GM12878 (cell line): ENCODE data around the gene LCT. TPM values are rescaled to one million over a fixed set of nuclear protein-coding genes. Genes with fewer than 3 reads are reported as not detected.

ENCODE experiments used
- ATAC-seq: fragments of 200-7000 bp; cut with Tn5 transposase; 3 replicates; pipeline ENCODE4 v1.9.1; 2020; ENCODE audit warnings: mild to moderate bottlenecking, moderate library complexity
- BruUV-seq: library from RNA; stranded (reverse); fragments of 400-500 nt; replicated peaks from 2 replicates; lab custom pipeline; 2021; lab: Mats Ljungman, UMichigan
- CTCF ChIA-PET: fragments of 300-600 bp; sonication (Branson Sonifier 250); formaldehyde crosslinking; extraction: SDS; loops from one replicate; lab custom pipeline; 2021; ENCODE audit warnings: inconsistent platforms; lab: Yijun Ruan, JAX
- POLR2A ChIA-PET: fragments of 350-600 bp; formaldehyde crosslinking; extraction: SDS; loops from one replicate; lab custom pipeline; 2021; ENCODE audit warnings: inconsistent platforms; lab: Charles Lee
- RAD21 ChIA-PET: fragments of 300-600 bp; sonication (Branson Sonifier 250); formaldehyde crosslinking; loops from one replicate; lab custom pipeline; 2023; ENCODE audit warnings: antibody characterized with exemption; ENCODE audit not compliant: unreplicated experiment; lab: Charles Lee
- SMC1A ChIA-PET: fragments of 300-600 bp; sonication (Branson Sonifier 250); formaldehyde crosslinking; loops from one replicate; lab custom pipeline; 2023; ENCODE audit not compliant: unreplicated experiment, uncharacterized antibody; lab: Charles Lee
- DNase-seq: peaks from one replicate; pipeline ENCODE4 v3.0.0-alpha.2; 2011; ENCODE audit warnings: low read depth, low spot score
- FAIRE-seq: peaks from 3 replicates; lab custom pipeline; 2011; peaks lifted over from hg19 to GRCh38; lab: Jason Lieb, UNC
- H2AFZ ChIP-seq: 2 replicates; pipeline ENCODE4 v1.6.0; 2011; ENCODE audit warnings: low read depth, low read length, control low read depth; ENCODE audit not compliant: control insufficient read depth
- H3K27ac ChIP-seq: 2 replicates; pipeline ENCODE4 v1.5.1; 2011; ENCODE audit warnings: control low read depth; ENCODE audit not compliant: control insufficient read depth, insufficient read depth
- H3K27me3 ChIP-seq, 2 experiments: replicated peaks in 1 of 2; 2 replicates each; pipeline versions ENCODE4 v1.6.0 to v1.6.1; 2011; ENCODE audit warnings: low read length in 1 of 2; ENCODE audit not compliant: control insufficient read depth in 2 of 2, insufficient read depth in 2 of 2
- H3K36me3 ChIP-seq, 2 experiments: 2 replicates each; pipeline ENCODE4 v1.5.1; 2011; ENCODE audit warnings: low read length in 1 of 2; ENCODE audit not compliant: control insufficient read depth in 2 of 2, insufficient read depth in 2 of 2
- H3K4me1 ChIP-seq: 2 replicates; pipeline ENCODE4 v1.6.1; 2011; ENCODE audit warnings: mild to moderate bottlenecking, low read length, moderate library complexity, mixed read lengths; ENCODE audit not compliant: control insufficient read depth, insufficient read depth
- H3K4me2 ChIP-seq: 2 replicates; pipeline ENCODE4 v1.6.0; 2011; ENCODE audit warnings: control low read depth; ENCODE audit not compliant: control insufficient read depth, insufficient read depth
- H3K4me3 ChIP-seq: fragments of 200-600 bp; sonication (generic); 2 replicates; pipeline ENCODE4 v1.5.1; 2016
- H3K79me2 ChIP-seq: 2 replicates; pipeline ENCODE4 v1.6.0; 2011; ENCODE audit warnings: low read length; ENCODE audit not compliant: control insufficient read depth, insufficient read depth
- H3K9ac ChIP-seq: 2 replicates; pipeline ENCODE4 v1.8.0; 2011; ENCODE audit warnings: low read length, control low read depth, mixed read lengths; ENCODE audit not compliant: control insufficient read depth, insufficient read depth
- H3K9me3 ChIP-seq: replicated peaks from 3 replicates; pipeline ENCODE4 v1.5.1; 2011; ENCODE audit warnings: mild to moderate bottlenecking, low read length; ENCODE audit not compliant: control insufficient read depth, insufficient read depth
- H4K20me1 ChIP-seq: 2 replicates; pipeline ENCODE4 v1.6.0; 2011; ENCODE audit not compliant: control insufficient read depth, insufficient read depth
- ATF7 ChIP-seq: fragments of 450-650 bp; IDR thresholded peaks from 2 replicates; pipeline ENCODE4 v1.6.1; 2016; ENCODE audit warnings: low read depth, mild to moderate bottlenecking
- CHD1 ChIP-seq: IDR thresholded peaks from 2 replicates; pipeline ENCODE4 v1.6.1; 2012; ENCODE audit warnings: low read depth, low read length, improper control_type of control experiment
- EZH2 ChIP-seq: IDR thresholded peaks from 2 replicates; pipeline ENCODE4 v1.6.1; 2012; ENCODE audit warnings: low read depth, mild to moderate bottlenecking, control low read depth, inconsistent platforms, low read length, borderline replicate concordance; ENCODE audit not compliant: control insufficient read depth
- RAD21 ChIP-seq: IDR thresholded peaks from 2 replicates; pipeline ENCODE4 v1.6.1; 2011; ENCODE audit warnings: mild to moderate bottlenecking, low read depth, low read length, moderate library complexity; ENCODE audit not compliant: insufficient read depth
- RELB ChIP-seq: fragments of 450-650 bp; IDR thresholded peaks from 2 replicates; pipeline ENCODE4 v1.6.1; 2017; ENCODE audit warnings: low read depth, mild to moderate bottlenecking, moderate library complexity
- TCF12 ChIP-seq: IDR thresholded peaks from 2 replicates; pipeline ENCODE4 v1.6.1; 2011; ENCODE audit warnings: low read depth, mild to moderate bottlenecking, low read length
- YY1 ChIP-seq: IDR thresholded peaks from 2 replicates; pipeline ENCODE4 v1.6.1; 2011; ENCODE audit warnings: low read depth, mild to moderate bottlenecking, low read length
- ZBED1 ChIP-seq: IDR thresholded peaks from 2 replicates; pipeline ENCODE4 v1.6.1; 2016; ENCODE audit warnings: borderline replicate concordance
- ZNF622 ChIP-seq: fragments of 450-650 bp; IDR thresholded peaks from 2 replicates; pipeline ENCODE4 v1.6.1; 2017; ENCODE audit warnings: mild to moderate bottlenecking, inconsistent platforms
- WGBS: methylation state at CpG from one replicate; pipeline ENCODE4 v1.1.6; 2016; ENCODE audit warnings: low lambda C conversion rate; ENCODE audit not compliant: insufficient replicate concordance, insufficient coverage; ENCODE audit errors: missing lambda C conversion rate; 5-methylcytosine and 5-hydroxymethylcytosine counted together
- in situ Hi-C: fragments of 300-500 bp; cut with MboI; formaldehyde crosslinking; loops from 9 replicates; pipeline ENCODE4 v1.14.3; 2018; ENCODE audit warnings: mixed read lengths
- intact Hi-C: fragments of 100-400 bp; cut with micrococcal nuclease; formaldehyde crosslinking; loops from one replicate; pipeline ENCODE4 v1.14.2; 2022; ENCODE audit not compliant: unreplicated experiment
- polyA plus RNA-seq, 11 experiments: library from polyadenylated mRNA; depleted of rRNA in 4 of 11; unstranded in 6 of 11; stranded (reverse) in 5 of 11; fragments of >200 nt; fragmentation: Nextera tagmentation in 4 of 11; fragmentation: Illumina TruSeq in 1 of 11; extraction: Ambion mirVana in 4 of 11; extraction: Trizol in 1 of 11; gene quantifications; 1 replicate in 1 of 11; 2 replicates in 10 of 11; pipeline versions ENCODE4 v1.2.1 to v1.2.3, GENCODE V29; 2011 to 2016; ENCODE audit warnings: inconsistent platforms in 2 of 11, missing spikeins in 2 of 11, low read depth in 1 of 11
- total RNA-seq, 4 experiments: library from RNA; depleted of rRNA in 3 of 4; stranded (reverse); fragments of >200 nt in 3 of 4; fragmentation: Illumina TruSeq in 1 of 4; extraction: Trizol in 1 of 4; gene quantifications; 2 replicates each; pipeline versions ENCODE4 v1.2.1 to v1.2.3, GENCODE V29; 2013 to 2021
- TF ChIP-seq, protein P1 (sequence below): IDR thresholded peaks from 2 replicates; pipeline ENCODE4 v1.6.1; 2012; ENCODE audit warnings: low read depth, low read length, improper control_type of control experiment

The LCT gene
- total and polyA plus RNA-seq, 10 of the 15 experiments (the other 5 are each of a cell fraction or from before 2014, with no cell fraction given), result 0.02 to 0.09 (median 0.07) TPM; not detected in 3

DNA sequence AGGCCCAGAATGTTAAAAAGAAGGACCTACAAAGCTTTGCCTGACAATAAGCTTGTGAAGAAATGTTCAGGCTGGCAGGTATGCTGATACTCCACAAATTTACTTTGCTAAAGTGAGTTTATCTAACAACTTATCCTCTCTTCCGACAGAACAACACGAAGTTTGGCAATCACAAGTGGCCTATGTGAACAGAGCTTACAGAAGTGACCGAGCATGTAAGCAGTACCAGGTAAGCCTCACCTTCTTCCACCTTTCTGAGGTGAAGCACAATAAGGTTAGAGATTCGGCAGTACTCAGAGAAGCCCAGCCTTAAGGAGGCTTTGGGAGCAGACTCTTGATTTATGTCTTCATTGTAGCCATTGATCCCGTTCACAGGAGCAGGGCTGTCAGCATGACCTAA, 9.0 kb upstream of the LCT start:
- ChIA-PET RAD21 (no interaction called here), POLR2A (no interaction called here), CTCF (interaction anchor here (1.3 kb wide), 1 partner anchor 68 kb away, joined by 3 read pairs; no protein-coding TSS in a partner anchor), SMC1A (no interaction called here)
- no peak for TF ChIP-seq CHD1
- no peak for TF ChIP-seq EZH2
- TF ChIP-seq RAD21, result no peak
- TF ChIP-seq RELB, result no peak
- TF ChIP-seq ZBED1, result no peak
- TF ChIP-seq ATF7, result no peak
- H2AFZ ChIP-seq, result no peak overlapping the region
- no peaks in the 10 kb centered on the region for H3K4me1 ChIP-seq
- H3K27me3 ChIP-seq, result no peaks in the 10 kb centered on the region
- no peaks in the 10 kb centered on the region for H3K79me2 ChIP-seq
- no peak for FAIRE-seq
- no peak overlapping the region for H3K27ac ChIP-seq
- intact Hi-C loops, result no loop called here
- H3K9ac ChIP-seq, result no peak overlapping the region
- peaks cover 9 to 10% of the 10 kb centered on the region in 2 experiments; a peak in 3 of 4 replicates for H3K36me3 ChIP-seq
- no peaks in the 10 kb centered on the region for H4K20me1 ChIP-seq
- in situ Hi-C loops, result no loop called here
- H3K4me3 ChIP-seq, result no peak overlapping the region
- no peaks in the 10 kb centered on the region for H3K9me3 ChIP-seq
- DNase-seq, result no peak
- BruUV-seq, result no TSS peak
- no peak overlapping the region for H3K4me2 ChIP-seq
- no peak for ATAC-seq
- WGBS, result over 99% methylated on average over 5 of the region's 5 CpGs

- H3K4me3 ChIP-seq, result no peak overlapping the region
- ChIA-PET RAD21 (no interaction called here), SMC1A (no interaction called here), POLR2A (no interaction called here), CTCF (interaction anchor here (1.3 kb wide), 1 partner anchor 69 kb away, joined by 3 read pairs; no protein-coding TSS in a partner anchor)
- WGBS, result 73% methylated on average over 3 of the region's 3 CpGs
- no peak overlapping the region for H2AFZ ChIP-seq
- no peak for ATAC-seq
- H3K9me3 ChIP-seq, result no peaks in the 10 kb centered on the region
- no peak overlapping the region for H3K9ac ChIP-seq
- no peaks in the 10 kb centered on the region for H3K4me1 ChIP-seq
- H3K79me2 ChIP-seq, result no peaks in the 10 kb centered on the region
- no peak overlapping the region for H3K27ac ChIP-seq
- H4K20me1 ChIP-seq, result no peaks in the 10 kb centered on the region
- no TSS peak for BruUV-seq
- no peak for TF ChIP-seq TCF12
- TF ChIP-seq ZNF622, result no peak
- no peak for TF ChIP-seq YY1
- TF ChIP-seq, protein P1, sequence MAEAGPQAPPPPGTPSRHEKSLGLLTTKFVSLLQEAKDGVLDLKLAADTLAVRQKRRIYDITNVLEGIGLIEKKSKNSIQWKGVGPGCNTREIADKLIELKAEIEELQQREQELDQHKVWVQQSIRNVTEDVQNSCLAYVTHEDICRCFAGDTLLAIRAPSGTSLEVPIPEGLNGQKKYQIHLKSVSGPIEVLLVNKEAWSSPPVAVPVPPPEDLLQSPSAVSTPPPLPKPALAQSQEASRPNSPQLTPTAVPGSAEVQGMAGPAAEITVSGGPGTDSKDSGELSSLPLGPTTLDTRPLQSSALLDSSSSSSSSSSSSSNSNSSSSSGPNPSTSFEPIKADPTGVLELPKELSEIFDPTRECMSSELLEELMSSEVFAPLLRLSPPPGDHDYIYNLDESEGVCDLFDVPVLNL, result no peak
- H3K36me3 ChIP-seq, result peaks cover 9 to 10% of the 10 kb centered on the region in 2 experiments; a peak in 3 of 4 replicates
- intact Hi-C loops, result no loop called here
- DNase-seq, result no peak
- no peak for FAIRE-seq
- H3K27me3 ChIP-seq, result no peaks in the 10 kb centered on the region
- in situ Hi-C loops, result no loop called here
- H3K4me2 ChIP-seq, result no peak overlapping the region
Measured at GRCh38 chr2:135845257-135845656, 8.3 kb upstream of the LCT start.
